Psoas muscle (tissue), 8 donors: ENCODE measurements around the gene TTF2. TPM values are rescaled to one million over a fixed set of nuclear protein-coding genes. Genes with fewer than 3 reads are reported as not detected.
A peak's percentile ranks its signal among the peaks of the same experiment; 100 is the strongest.

ENCODE experiments used
- ATAC-seq, 4 donors: fragments of 200-7000 bp; cut with Tn5 transposase; one replicate each; pipeline ENCODE4 v1.9.1; 2020; ENCODE audit warnings: moderate library complexity in 3 of 4, mild to moderate bottlenecking in 2 of 4
- DNase-seq, 2 donors: peaks; one replicate each; pipeline ENCODE4 v3.0.0-alpha.2; 2020
- H3K27ac ChIP-seq: fragments of 200-600 bp; one replicate; pipeline ENCODE4 v1.8.0; 2022
- H3K27me3 ChIP-seq, 3 donors: fragments of 200-600 bp in 1 of 3; one replicate each; pipeline versions ENCODE4 v1.6.1 to v1.8.0; 2013 to 2022; ENCODE audit warnings: low read length in 2 of 3, mild to moderate bottlenecking in 2 of 3, moderate library complexity in 1 of 3; ENCODE audit not compliant: insufficient read depth in 3 of 3
- H3K36me3 ChIP-seq, 2 donors: fragments of 200-600 bp in 1 of 2; one replicate each; pipeline versions ENCODE4 v1.6.1 to v1.8.0; 2013 to 2022; ENCODE audit warnings: low read depth in 1 of 2, mild to moderate bottlenecking in 1 of 2, moderate library complexity in 1 of 2; ENCODE audit not compliant: insufficient read depth in 1 of 2
- H3K4me1 ChIP-seq: fragments of 200-600 bp; one replicate; pipeline ENCODE4 v1.8.0; 2022
- H3K4me3 ChIP-seq: fragments of 200-600 bp; one replicate; pipeline ENCODE4 v1.8.0; 2022; ENCODE audit warnings: mild to moderate bottlenecking
- H3K9me3 ChIP-seq: fragments of 200-600 bp; one replicate; pipeline ENCODE4 v1.8.0; 2022
- WGBS, 3 donors: extraction: QIAGEN DNeasy Blood & Tissue Kit; methylation state at CpG; one replicate each; pipeline versions ENCODE4 v1.1.6 to v1.1.7; 2013; 5-methylcytosine and 5-hydroxymethylcytosine counted together
- intact Hi-C, 2 donors: fragments of 100-400 bp; cut with DNase I; formaldehyde crosslinking; loops; one replicate each; pipeline versions ENCODE4 v1.11.0 to v1.14.2; 2022
- polyA plus RNA-seq, 3 donors: library from polyadenylated mRNA; stranded (reverse); fragments of 200-250 nt; gene quantifications; one replicate each; pipeline ENCODE4 v1.2.3, GENCODE V29; 2013
- total RNA-seq, 4 donors: library from RNA; stranded (reverse); fragmentation: NEBNext Ultra II Directional in 2 of 4; extraction: Animal tissue kit (Norgen Biotek cat#: 25700) in 2 of 4; gene quantifications; one replicate each; pipeline versions ENCODE4 v1.2.1 to v1.2.4, GENCODE V29; 2021 to 2023
- TF ChIP-seq, protein P1 (sequence below): fragments of 200-600 bp; IDR thresholded peaks from one replicate; pipeline ENCODE4 v1.8.0; 2022; ENCODE audit warnings: antibody characterized with exemption
- donor health status: healthy with polysubstance abuse.
- donor health status: DM: no; HTN: no; CAD: no; lungs with moderate emphysema.
- donor health status: Bipolar disorder and iron deficiency.
- donor health status: healthy.
- donor health status: DM: yes; HTN: yes; CAD: no.
- donor health status: DM: no; HTN: no; CAD: no.
- donor health status: DM: no; HTN: no; CAD: no.
- donor health status: DM: yes; HTN: yes; CAD: no.

TTF2 gene
- total and polyA plus RNA-seq, 7 donors = 3.5 to 27.7 (median 14.3) TPM

DNA sequence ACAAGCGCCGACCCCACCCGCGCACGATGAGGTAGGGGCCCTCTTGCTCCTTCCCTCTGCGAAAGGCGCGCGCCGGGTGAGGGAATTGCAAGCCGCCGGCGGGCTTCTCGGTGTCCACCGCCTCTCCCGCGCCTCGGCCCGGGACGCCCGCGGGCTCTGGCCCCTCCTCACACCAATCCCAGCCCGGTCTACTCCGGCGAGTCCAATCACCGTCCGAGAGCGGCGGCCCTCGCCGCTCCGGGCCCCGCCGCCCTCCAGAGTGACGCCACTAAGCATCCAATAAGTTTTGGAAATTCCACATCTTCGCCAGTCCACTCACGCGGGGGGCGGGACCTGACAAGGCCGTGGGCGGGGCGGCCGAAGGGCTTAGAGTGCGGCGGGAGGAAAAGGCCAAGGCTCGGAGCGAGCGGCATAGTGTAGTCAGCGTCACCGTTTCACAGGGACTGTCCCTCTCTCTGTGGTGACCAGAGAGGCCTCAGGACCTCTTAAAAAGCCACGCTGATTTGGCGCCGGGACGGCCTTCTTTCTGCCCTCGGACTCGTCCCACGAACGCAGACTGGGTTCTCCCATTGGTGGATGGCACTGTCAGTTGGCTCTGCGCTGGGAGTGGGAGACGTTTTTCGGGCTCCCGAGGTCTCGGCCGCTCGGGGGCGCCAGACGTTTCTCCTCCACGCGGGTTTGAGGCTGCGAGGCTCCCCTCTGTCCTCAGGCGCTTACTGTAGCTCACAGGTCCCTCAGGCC is 61.6 kb downstream of the TTF2 start, which contains the start of gene TRIM45:
Gene TRIM45, minus strand, starts transcription at position 161 of the 741 bp plus-strand sequence. CDS start 548 bp downstream, outside the sequence.
- TF ChIP-seq, protein P1, sequence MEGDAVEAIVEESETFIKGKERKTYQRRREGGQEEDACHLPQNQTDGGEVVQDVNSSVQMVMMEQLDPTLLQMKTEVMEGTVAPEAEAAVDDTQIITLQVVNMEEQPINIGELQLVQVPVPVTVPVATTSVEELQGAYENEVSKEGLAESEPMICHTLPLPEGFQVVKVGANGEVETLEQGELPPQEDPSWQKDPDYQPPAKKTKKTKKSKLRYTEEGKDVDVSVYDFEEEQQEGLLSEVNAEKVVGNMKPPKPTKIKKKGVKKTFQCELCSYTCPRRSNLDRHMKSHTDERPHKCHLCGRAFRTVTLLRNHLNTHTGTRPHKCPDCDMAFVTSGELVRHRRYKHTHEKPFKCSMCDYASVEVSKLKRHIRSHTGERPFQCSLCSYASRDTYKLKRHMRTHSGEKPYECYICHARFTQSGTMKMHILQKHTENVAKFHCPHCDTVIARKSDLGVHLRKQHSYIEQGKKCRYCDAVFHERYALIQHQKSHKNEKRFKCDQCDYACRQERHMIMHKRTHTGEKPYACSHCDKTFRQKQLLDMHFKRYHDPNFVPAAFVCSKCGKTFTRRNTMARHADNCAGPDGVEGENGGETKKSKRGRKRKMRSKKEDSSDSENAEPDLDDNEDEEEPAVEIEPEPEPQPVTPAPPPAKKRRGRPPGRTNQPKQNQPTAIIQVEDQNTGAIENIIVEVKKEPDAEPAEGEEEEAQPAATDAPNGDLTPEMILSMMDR = peak; percentile 73
- H3K4me3 ChIP-seq = peak within 1 kb of the TSS; percentile 78
- intact Hi-C loops = loop anchor here in 1 of 2 donors (1.0 to 5.0 kb wide), 2 partner anchors 28 to 246 kb away; partner anchors contain the start of gene MAN1A2
- peaks cover 0 to 1% of the 10 kb centered on the region in 2 donors for H3K36me3 ChIP-seq
- H3K9me3 ChIP-seq = no peaks in the 10 kb centered on the region
- WGBS, 3 donors = 0 to 1% (median 1%) methylated on average over 66 to 71 of the region's 71 CpGs
- peaks cover 45% of the 10 kb centered on the region for H3K4me1 ChIP-seq
- DNase-seq (peak; percentile 97 to 98), ATAC-seq (peak; percentile 90 to 95 (median 92))
- H3K27me3 ChIP-seq = no peaks in the 10 kb centered on the region
- H3K27ac ChIP-seq = peak within 1 kb of the TSS; percentile 95

DNA sequence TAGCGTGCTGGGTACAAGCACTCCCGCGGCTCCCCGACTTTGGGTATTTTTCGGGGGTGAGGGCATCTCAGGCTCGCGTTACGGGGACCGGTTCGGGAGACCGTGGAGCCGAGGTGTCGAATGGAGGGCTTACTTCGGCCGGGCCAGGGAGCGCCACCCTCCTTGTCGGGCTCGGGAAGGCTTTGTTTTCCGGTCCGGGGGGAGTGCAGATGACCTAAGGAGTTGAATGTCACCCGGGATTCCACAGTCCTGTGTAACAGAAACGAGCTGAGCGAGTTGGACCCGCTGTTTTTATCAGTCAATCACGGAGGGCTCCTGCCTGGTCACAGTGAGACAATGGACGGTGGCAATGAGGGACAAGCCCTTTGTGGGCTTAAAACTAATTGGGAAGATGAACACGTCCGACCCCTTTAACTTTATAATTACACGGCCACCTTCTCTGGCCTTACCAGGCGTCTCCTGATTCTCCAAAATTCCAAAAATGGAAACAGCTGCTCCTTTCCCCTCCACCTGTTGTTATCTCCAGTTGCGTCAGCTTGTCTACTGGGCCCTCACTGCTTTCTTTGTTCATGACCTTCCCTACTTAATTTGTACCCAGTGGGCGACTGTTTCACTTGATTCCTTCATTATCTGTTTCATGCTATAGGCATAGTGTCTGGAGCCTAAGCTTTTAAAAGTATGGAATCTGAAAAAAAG is 62.4 kb downstream of the TTF2 start:
- WGBS, 3 donors = 9 to 19% (median 11%) methylated on average over 32 of the region's 32 CpGs
- Histone ChIP-seq H3K27me3 (no peaks in the 10 kb centered on the region), H3K4me1 (peaks cover 40% of the 10 kb centered on the region), H3K27ac (peak overlapping the region; percentile 95), H3K9me3 (no peaks in the 10 kb centered on the region), H3K4me3 (peak overlapping the region; percentile 78), H3K36me3 (no peaks in the 10 kb centered on the region)
- TF ChIP-seq, protein P1 = no peak
- intact Hi-C loops = loop anchor here in 1 of 2 donors (1.0 to 5.0 kb wide), 2 partner anchors 29 to 245 kb away; partner anchors contain the start of gene MAN1A2
- DNase-seq = no peak
- peak; percentile 18 to 38 (median 26) for ATAC-seq

DNA sequence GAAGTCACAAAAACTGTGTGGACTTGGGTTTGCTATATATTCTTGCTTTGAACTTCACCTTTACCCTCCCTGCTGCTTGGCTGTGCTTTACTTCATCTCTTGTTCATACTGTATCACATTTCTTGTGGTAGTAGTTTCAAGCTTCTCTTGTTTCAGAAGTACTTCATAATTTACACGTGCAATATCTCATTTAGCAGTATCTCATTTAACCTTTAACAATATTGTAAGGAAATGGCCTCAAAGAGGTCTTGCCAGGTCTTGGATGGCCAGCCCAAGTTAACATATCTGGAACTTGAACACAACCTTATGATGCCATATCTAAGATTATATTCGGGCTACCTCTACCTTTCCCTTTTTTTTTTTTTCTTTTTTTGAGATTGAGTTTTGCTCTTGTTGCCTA is 63.1 kb downstream of the TTF2 start:
- Histone ChIP-seq H3K4me3 (peak overlapping the region; percentile 78), H3K36me3 (no peaks in the 10 kb centered on the region), H3K27me3 (no peaks in the 10 kb centered on the region), H3K4me1 (peaks cover 41% of the 10 kb centered on the region), H3K27ac (peak overlapping the region; percentile 95), H3K9me3 (no peaks in the 10 kb centered on the region)
- intact Hi-C loops = loop anchor here in 1 of 2 donors (5.0 kb wide), 1 partner anchor 244 kb away; the partner anchor contains the start of gene MAN1A2
- TF ChIP-seq, protein P1 = no peak
- 52 to 70% (median 54%) methylated on average over 2 of the region's 2 CpGs for WGBS, 3 donors
- ATAC-seq = no peak
- DNase-seq = no peak

DNA sequence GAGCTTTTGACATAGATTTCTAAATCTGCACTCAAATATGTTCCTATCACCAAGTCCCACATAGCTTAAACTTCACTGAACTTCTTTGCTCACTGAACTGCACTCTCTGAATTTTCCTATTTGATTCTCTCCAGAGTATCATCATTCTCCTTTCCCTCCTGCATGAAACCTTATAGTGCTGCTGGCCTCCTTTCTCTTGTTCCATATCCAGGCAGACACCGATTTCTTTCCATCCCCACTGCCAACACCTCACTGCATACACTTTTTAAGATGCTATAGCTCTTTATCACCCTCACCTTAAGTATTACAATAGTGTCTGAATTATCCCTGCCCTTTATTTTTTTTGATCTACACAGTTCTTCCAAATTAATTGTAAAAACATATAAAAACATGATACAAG is 64.5 kb downstream of the TTF2 start:
- Histone ChIP-seq H3K4me1 (peaks cover 33% of the 10 kb centered on the region), H3K9me3 (no peaks in the 10 kb centered on the region), H3K4me3 (no peak overlapping the region), H3K27ac (peak overlapping the region; percentile 95), H3K36me3 (no peaks in the 10 kb centered on the region), H3K27me3 (no peaks in the 10 kb centered on the region)
- WGBS, 3 donors = 20 to 28% (median 21%) methylated on average over 1 of the region's 1 CpG
- ATAC-seq (no peak), DNase-seq (no peak)
- intact Hi-C loops = loop anchor here in 1 of 2 donors (5.0 kb wide), 2 partner anchors 158 to 243 kb away; partner anchors contain the start of gene MAN1A2
- TF ChIP-seq, protein P1 = no peak
